Stimulated activated CD4-positive, alpha-beta T cell treated with anti-CD3 and anti-CD28 coated beads, Interleukin-12 subunit alpha, Interleukin-12 subunit beta, amount 100 ng/mL, for 24 hours (primary cell): ENCODE results near the gene CDCA4.
"Not testable (repeated sequence)": the region's sequence is repeated elsewhere in the genome, so short reads cannot be mapped to it uniquely, and the experiment has no call there.

Source experiments
- DNase-seq, 2 experiments: peaks; one replicate each; pipeline ENCODE4 v3.0.0-alpha.2; 2020; ENCODE audit warnings: low read depth in 2 of 2

Gene CDCA4

DNA sequence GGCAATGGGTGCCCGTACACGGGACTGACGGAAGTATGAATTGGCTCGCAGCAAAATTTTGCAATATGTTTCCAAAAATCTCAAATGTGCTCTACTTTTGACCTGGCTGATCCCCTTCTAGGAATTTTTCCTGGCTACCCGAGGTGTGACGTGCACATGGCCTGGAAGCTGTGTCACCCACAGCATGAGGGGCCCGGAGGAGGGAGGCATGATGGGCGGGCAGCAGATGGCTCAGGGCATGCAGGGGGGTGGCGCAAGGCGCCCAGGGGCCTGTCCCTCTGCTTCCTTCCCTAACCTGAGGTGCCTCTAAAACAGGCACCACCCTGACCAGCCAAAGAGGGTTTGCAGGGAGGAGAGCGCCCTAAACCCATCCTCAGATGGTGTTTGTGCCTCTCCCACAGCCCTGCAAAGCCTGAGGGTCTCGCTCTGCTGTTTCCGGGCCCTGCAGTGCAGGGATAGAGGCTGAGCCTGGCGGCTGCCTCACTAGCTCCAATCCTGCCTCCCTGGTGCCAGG, 37.7 kb upstream of the CDCA4 start:
- no peak for DNase-seq

DNA sequence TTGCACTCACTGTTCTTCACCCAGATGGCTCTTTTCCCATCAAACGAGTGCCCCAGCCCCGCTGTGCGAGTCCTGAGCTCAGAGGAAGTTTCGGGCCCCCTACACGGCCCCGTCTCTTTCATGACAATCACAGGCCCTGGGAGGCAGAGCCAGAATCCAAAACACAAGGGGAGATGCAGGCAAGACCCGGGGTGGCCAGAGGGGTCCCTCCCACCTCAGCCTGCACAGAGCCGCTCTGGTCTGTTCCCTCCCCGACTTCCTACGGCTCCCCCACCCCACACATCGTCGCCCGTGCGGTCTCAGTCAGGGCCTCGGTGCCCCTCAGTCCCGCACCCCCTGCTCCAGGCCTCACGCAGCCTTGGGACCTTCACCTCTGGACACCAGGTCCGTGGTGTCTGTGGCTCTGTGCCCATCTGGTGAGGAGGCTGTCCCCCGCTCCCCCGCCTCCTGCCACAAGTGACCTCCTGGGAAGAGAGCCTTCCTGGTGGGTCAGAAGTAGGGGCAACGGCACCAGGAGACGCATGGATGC, 35.5 kb upstream of the CDCA4 start:
- no peak for DNase-seq

DNA sequence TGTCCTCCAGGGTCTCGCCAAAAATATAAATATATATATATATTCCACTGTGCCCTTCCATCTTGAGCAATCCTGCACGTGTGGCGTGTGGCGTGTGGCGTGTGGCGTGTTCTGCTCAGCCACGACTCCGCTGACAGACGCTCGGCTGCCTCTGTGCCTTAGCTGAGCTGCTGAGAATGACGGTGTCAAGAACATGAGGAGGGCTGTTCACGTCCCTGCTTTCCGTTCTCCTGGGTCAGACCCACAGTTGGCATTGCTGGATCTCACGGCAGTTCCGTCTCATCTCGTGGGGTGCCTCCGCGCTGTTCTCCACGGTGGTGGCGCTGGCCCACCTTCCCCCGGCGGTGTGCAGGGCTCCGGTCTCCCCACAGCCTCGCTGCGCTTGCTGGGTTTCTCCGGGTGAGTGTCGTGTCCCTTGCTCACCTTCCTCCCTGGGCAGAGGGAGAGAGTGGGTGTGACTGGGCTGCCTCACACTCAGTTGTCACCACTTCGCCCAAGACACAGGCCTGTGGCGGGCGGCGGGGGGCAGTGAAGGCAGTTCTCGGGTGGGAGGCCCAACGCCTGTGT, 34.9 kb upstream of the CDCA4 start:
- no peak for DNase-seq

DNA sequence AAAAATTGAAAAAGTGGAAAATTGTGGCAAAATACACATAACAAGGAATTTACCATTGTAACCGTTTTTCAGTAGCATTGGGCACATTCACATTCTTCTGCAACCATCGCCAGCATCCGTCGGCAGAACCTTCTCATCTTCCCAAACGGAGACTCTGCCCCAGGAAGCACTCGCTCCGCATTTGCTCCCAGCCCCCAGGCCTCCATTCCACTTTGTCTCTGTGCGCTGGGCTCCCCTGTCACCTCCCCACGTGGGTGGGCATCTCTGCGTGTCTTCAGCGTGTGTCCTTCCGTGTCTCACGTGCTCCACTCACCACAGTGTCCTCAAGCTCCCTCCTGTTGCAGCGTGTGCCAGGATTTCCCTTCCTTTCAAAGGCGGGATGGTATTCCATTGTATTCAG, 34.5 kb upstream of the CDCA4 start:
- DNase-seq, result no peak

DNA sequence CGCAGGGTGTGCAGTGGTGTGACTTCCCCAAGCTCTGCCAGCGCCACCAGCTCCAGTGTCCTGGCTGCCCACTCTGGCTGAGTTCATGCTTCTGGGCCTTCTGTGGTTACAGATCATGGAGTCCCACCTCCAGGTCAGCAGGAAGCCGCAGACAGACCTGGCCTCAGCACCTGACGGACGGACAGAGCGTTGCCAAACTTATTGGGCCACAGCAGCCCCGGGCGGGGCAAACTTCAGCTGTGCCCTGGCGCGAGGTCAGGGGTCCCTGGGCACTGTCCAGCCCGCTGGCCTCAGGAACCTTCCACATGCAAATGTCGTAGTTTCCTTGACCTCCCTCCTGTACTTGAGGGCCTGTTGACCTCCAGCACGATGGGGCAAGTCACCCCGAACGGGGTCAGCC, 33.1 kb upstream of the CDCA4 start:
- no peak for DNase-seq

DNA sequence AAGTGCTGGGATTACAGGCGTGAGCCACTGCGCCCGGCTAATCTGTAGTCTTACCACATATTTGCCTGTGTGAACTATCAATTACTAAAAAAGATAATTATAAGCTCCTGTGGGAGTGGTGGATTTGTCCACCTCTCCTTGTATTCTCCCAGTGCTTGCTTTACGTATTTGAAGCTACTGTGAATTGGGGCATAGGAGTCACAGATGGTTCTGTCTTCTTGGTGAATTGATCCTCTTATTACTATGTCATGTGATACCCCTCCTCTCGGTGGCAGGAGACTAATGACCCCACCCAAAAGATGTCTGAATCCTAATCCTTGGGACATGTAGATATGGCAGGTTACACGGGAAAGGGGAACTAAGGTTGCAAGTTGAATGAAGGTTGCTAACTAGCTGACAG, 32.5 kb upstream of the CDCA4 start:
- no peak for DNase-seq

DNA sequence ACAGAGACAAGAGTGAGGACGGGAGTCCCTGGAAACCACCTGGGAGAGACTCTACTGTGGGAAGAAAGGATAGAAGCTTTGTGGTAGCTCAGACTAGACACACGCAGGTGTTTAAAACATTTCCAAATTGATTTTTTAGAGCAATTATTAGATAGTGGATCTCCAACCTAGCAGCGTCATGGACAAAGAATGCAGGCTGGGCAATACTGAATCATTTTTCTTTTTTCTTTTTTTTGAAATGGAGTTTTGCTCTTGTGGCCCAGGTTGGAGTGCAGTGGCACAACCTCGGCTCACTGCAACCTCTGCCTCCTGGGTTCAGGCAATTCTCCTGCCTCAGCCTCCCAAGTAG, 31.2 kb upstream of the CDCA4 start:
- no peak for DNase-seq

DNA sequence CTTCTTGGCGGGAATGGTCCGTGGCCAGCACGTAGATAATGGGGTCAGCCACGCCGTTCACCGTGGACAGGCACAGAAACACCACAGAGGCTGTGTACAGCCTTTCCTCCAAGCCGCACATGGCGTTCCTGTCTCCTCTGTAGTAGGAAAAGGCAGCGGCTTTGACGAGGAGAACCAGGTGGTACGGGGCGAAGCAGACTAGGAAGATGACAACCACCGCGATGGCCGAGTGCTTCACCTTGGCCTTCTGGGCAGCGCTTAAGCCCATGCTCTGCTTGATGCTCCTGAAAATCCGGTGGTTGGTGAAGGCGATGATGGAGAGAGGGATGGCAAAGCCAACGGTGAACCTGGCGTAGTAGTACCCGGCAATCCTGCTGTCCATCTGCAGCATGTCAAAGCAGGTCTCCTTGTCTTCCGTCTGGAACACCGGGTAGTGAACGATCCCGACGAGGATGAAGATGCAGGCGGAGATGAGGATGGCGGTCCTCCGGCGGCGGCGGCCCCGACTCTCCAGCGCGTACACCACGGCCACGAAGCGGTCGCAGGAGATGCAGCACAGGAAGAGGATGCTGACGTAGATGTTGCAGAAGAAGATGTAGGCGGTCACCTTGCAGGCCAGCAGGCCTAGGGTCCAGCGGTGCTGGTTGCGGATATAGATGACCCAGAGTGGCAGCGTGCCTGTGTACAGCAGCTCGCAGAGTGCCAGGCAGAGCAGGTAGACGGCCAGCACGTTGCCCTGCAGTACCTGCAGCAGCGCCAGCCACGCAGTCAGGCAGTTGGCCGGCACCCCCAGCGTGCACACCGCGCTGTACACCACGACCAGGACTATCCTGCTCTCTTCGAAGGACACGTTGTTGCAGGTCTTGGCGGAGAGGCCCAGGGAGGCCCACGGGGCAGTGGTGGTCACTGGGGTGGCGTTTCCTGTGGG, 30.6 kb upstream of the CDCA4 start:
- no peak for DNase-seq

DNA sequence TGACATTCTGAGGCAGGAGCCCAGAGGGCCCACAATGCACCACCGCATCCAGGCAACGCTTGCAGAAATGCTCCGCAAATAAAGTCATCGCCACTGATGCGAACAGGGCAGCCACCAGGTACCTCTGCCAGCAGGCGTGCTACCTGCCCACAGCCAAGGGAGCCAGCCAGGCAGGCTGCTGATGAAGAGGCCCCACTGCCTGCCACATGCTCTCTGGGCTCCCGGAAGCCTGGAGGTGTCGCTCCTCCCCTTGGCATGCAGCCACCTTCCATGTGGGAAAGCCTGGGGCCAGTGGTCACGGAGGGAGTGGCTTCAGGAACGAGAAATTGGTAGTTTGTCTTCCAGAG, 29.6 kb upstream of the CDCA4 start:
- no peak for DNase-seq

DNA sequence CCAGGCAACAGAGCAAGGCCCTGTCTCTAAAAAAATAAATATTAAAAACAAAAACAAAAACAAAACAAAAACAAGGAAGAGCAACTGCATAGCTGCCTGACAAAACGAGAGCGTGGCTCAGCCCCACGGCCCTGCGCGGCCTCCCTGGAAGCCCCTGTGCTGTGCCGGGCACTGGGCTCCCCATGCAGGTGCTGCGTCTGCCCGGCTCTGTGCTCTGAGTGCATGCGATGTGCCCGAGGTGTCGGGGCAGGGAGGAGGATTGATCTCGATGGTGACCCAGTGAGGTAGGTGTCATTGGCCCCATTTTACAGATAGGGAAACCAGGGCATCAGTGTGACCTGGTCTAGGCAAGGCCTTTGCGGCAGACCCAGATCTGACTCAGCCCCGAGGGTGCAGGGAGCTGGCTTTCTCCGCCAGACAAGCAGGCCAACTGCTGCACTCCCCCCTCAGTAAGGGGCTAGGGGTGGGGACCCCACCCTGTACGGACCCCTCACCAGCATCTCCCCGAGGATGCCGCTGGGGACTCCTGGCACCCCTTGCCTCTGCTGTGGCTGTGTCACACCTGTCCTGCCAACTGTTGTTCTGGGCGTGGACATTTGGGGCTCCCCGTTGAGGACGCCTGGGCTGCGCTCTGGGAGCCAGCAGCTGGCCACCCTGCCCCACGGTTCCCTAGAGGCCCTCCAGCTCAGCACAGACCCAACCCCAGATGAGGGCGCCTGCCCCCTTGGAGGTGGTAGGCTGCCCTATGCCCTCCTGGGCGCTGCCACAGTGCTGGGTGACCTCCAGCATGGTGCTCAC, 29.1 kb upstream of the CDCA4 start:
- DNase-seq, result no peak

DNA sequence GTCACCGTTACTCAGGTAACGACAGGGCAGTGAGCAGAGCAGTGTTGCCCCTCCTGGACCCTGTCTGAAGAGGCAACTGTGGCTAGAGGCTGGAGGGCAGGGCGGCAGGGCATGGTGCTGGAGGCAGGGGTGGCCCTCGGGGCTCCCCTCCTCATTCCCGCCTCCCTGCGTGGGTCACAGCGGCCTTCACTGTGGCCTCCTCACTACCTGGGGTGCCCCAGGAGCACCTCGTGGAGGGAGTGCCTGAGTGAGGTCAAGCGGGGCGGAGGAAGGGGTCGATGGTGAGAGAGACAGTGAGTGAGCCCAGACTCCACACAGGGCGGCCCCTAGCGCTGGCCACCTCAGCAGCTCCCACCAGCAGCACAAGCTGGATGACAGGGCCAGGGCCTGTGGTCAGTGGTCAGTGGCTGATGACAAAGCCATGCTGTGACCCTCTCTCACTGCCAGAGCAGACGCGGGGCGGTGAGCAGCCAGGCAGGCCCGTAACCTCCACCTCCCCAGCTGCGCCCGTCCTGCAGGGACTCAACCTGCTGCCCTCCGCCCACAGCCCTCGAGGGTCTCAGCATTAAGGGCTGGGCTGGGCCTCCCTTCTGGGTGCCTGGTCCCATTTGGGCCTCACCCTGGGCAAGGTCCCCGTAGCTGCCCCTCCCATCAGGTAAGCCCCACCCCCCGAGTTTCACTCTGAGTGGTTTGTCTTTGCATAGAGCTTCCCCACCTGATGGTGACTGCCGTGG, 26.6 kb upstream of the CDCA4 start:
- DNase-seq, result no peak

DNA sequence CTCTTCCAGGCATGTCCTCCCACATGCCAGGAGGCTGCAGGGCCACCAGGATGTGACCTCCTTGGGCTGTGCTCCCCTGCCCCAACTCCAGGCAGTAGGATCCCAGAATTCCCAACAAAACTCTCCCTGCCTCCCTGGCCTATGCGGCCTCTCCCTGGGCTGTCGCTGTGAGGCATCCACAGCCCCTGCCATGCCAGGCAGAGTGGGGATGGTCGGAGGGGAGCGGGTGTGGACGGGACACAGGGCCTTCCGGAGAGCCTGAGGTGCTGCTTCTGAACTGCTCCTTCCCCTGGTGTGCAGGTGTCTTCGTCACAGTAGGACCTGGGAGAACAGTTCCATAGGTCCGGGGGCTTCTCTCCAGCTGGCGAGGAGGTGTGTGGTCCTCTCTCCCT, 26.0 kb upstream of the CDCA4 start:
- no peak for DNase-seq

DNA sequence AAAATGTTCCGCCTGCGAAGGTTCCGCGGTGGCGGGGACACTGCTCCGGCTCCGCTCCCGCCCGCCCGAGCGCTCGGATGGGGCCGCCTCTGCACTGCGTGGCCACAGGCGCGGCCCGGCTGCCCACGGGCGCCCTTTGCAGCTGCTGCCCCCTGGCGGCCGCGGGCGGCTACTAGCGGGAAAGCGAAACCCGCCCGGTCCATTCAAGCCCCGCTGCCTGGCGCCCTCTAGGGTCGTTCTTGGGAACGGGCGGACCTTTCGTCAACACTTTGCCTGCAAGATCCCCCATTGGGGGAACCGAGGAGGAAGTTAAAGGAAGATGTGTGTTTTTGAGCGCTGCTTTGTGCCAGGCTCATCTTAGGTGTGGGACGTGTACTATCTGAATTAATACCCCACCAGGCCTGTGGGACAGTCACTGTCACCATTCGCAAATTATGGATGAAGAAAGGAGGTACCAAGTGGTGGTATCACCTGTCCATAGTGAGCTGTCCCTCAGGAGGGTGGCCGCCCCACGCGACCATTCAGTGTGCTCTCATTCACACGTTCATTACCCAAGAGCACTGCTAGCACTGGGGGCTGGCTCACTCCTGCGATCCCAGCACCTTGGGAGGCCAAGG, 24.9 kb upstream of the CDCA4 start:
- DNase-seq, result peak; percentile 84 to 92

DNA sequence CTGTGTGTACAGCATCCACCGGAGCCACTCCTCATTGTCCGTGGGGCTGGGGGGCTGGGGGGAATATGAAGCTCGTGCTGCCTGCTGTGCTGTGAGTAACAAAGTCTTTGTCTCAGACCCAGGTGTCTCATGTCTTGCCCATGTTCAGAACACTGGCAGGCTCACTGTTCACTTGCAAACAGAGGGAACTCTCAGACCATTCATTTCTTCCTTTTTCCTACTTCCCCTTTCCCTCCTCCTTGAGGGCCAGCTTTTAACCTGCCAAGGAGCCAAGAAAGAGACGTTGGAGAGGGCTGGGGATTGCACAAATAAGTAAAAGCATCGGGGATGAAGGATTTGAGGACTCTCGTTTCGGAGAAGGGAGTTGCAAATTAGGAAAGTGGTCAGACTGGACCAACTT, 22.8 kb upstream of the CDCA4 start:
- DNase-seq, result no peak

DNA sequence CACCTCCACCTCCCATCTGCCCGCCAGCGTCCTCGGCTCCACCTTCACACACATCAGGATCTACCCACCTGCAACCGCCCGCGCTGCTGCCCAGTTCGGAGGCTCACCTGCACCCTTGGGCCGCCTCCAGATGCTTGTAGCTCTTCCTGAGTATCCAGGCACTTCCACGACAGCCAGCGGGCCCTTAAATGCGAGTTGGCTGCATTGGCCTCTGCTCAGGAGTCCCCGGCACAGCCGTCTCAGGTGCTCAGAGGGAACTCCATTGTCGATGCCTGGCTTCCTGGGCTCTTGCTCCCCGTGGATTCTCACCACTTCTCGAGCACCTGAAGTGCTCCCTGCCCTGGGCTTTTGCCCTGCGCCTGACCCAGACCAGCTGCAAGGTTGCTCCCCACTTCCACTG, 21.9 kb upstream of the CDCA4 start:
- no peak for DNase-seq

DNA sequence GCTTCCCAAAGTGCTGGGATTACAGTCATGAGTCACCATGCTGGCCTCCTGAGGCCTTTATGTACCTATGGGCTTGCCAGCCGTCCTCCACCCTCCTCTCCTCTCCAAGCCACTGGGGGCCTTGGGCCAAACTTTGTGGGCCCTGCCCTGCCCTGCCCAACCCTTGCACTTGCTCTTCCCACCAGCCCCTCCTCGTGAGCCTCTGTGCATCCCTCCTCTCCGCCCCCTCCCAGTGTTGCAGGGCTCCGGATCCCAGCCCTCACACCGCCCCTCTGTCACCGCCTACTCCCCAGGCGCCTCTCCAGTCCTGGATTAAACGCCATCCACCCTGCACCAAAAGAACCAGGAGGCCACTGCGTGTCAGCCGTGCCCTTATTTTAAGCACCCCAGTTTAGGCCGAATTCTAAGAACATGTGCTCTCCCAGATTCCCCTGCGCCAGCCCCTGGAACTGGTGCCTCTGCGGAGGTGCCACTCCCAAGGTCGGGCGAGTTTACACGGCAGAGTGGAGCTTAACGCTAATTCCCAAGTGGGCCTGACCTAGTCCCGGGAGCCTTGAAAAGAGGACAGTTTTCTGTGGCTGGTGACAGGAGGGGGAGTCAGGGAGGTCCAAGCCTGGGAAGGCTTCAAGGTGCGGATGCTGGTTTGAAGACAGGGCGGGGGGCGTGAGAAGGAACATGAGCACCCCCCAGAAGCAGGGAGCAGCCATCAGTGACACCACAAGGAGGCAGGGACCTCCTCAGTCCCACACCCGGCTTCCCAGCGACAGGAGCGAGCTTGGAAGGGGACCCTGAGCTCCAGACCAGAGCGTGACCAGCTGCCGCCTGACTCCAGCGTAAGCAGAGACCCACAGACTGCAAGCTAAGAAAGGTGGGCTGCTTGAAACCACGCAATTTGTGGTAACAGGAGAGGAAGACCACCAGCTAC, 21.2 kb upstream of the CDCA4 start:
- DNase-seq, result no peak

DNA sequence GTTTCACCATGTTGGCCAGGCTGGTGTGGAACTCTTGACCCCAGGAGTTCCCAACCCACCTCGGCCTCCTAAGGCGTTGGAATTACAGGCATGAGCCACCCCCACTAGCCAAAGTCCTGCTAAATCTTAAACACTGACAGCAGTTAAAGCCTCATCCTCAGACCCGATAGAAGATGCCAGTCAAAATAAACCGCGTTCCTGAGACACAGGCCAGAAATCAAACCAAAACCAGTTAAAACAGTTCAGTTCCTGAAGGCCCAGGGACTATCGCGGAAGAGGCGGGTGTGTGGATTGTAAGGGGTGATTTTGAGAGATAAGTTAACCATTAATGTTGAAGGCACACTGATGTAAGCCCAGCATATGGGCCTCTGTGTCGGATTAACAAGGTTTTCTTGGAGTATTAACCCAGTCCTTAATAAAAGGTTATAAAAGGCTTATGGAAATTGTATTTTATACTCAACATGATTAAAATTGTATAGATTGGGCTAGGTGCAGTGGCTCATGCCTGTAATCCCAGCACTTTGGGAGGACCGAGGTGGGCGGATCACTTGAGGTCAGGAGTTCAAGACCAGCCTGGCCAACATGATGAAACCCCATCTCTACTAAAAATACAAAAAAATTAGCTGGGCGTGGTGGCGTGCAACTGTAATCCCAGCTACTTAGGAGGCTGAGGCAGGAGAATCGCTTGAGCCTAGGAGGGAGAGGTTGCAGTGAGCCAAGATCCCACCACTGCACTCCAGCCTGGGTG, 18.7 kb upstream of the CDCA4 start:
- no peak for DNase-seq

DNA sequence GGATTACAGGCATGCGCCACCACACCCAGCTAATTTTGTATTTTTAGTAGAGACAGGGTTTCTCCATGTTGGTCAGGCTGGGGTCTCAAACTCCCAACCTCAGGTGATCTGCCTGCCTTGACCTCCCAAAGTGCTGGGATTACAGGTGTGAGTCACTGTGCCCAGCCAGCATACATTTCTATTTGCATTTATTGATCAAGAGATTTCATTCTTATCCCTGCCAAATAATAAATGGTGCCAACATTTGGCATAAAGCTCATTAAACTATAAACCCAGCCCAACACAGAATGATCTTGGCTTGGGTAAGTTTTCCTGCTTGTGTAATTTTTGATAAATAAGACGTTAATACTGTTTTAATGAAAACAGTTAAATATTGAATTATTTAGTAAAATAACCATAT, 14.7 kb upstream of the CDCA4 start:
- not testable (repeated sequence) for DNase-seq

DNA sequence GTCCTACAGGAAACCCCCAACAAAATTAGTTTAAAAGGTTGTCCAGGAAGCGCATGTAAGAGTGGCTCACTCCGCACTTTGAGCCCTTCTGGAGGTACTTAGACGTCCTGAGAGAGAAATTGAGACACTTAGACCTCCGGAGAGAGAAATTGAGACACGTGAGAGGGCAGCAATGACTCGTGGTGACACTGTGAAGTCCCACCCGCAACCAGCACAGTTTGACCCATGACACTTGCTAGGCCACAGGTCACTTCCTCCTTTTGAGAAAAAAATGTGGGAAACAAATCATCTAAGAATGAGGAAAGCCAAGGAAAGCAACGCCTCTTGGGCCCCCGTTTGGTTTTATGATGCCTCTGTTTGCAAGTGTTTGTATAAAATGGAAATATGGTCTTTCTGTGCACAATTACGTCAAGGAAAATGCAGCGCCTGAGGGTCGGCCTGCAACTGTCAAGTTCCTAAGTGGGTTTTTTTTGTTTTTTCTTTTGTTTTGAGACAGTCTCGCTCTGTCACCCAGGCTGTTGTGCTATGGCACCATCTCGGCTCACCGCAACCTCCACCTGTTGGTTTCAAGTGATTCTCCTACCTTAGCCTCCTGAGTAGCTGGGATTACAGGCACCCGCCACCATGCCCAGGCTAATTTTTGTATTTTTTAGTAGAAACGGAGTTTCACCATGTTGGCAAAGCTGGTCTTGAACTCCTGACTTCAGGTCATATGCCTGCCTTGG, 13.6 kb upstream of the CDCA4 start:
- DNase-seq, result no peak
